H9 (cell line): ENCODE measurements around the gene UNC13C. TPM values are rescaled to one million over a fixed set of nuclear protein-coding genes. Genes with fewer than 3 reads are reported as not detected.

Experiments
- DNase-seq: peaks from one replicate; pipeline ENCODE4 v3.0.0-alpha.2; 2017
- H2AFZ ChIP-seq: one replicate; pipeline ENCODE4 v1.6.1; 2013; ENCODE audit warnings: mild to moderate bottlenecking, low read length, control low read depth, moderate library complexity
- H2AK5ac ChIP-seq: 2 replicates; pipeline ENCODE4 v1.6.1; 2013; ENCODE audit warnings: low read length, control low read depth, mixed read lengths; ENCODE audit not compliant: insufficient read length
- H2BK120ac ChIP-seq: one replicate; pipeline ENCODE4 v1.6.1; 2013; ENCODE audit warnings: low read depth, mild to moderate bottlenecking, low read length, control low read depth, inconsistent platforms; ENCODE audit not compliant: poor library complexity, severe bottlenecking
- H2BK12ac ChIP-seq: 2 replicates; pipeline ENCODE4 v1.6.1; 2013; ENCODE audit warnings: low read length, control low read depth, mixed read lengths, low read depth; ENCODE audit not compliant: insufficient read length
- H2BK15ac ChIP-seq: 2 replicates; pipeline ENCODE4 v1.6.1; 2013; ENCODE audit warnings: low read depth, low read length, control low read depth
- H2BK20ac ChIP-seq: one replicate; pipeline ENCODE4 v1.6.1; 2013; ENCODE audit warnings: low read depth, mild to moderate bottlenecking, low read length, control low read depth, inconsistent platforms; ENCODE audit not compliant: poor library complexity, severe bottlenecking
- H2BK5ac ChIP-seq: 2 replicates; pipeline ENCODE4 v1.6.1; 2013; ENCODE audit warnings: low read length, control low read depth, mixed read lengths; ENCODE audit not compliant: insufficient read length
- H3K14ac ChIP-seq: 2 replicates; pipeline ENCODE4 v1.6.1; 2013; ENCODE audit warnings: low read length, control low read depth; ENCODE audit not compliant: insufficient read depth
- H3K18ac ChIP-seq: 2 replicates; pipeline ENCODE4 v1.6.1; 2013; ENCODE audit warnings: low read depth, mild to moderate bottlenecking, mixed read lengths, low read length, control low read depth; ENCODE audit not compliant: insufficient read length
- H3K23ac ChIP-seq: 2 replicates; pipeline ENCODE4 v1.6.1; 2013; ENCODE audit warnings: low read length, control low read depth, mixed read lengths, low read depth; ENCODE audit not compliant: insufficient read length
- H3K23me2 ChIP-seq: 2 replicates; pipeline ENCODE4 v1.6.1; 2013; ENCODE audit warnings: low read depth, mild to moderate bottlenecking, mixed read lengths, low read length, control low read depth; ENCODE audit not compliant: insufficient read length, poor library complexity, severe bottlenecking
- H3K27ac ChIP-seq: 2 replicates; pipeline ENCODE4 v1.5.1; 2013; ENCODE audit warnings: low read length, control low read depth, mixed read lengths, low read depth; ENCODE audit not compliant: insufficient read length
- H3K27me3 ChIP-seq: 2 replicates; pipeline ENCODE4 v1.6.1; 2013; ENCODE audit warnings: low read length, control low read depth, inconsistent platforms; ENCODE audit not compliant: insufficient read depth
- H3K4ac ChIP-seq: 2 replicates; pipeline ENCODE4 v1.6.1; 2013; ENCODE audit warnings: low read depth, mild to moderate bottlenecking, control low read depth, inconsistent platforms, low read length, moderate library complexity
- H3K4me1 ChIP-seq: 2 replicates; pipeline ENCODE4 v1.6.1; 2013; ENCODE audit warnings: low read length, control low read depth, inconsistent platforms; ENCODE audit not compliant: insufficient read depth
- H3K4me2 ChIP-seq: 2 replicates; pipeline ENCODE4 v1.6.1; 2013; ENCODE audit warnings: low read length, control low read depth, mixed read lengths; ENCODE audit not compliant: insufficient read length, insufficient read depth
- H3K56ac ChIP-seq: 2 replicates; pipeline ENCODE4 v1.6.1; 2013; ENCODE audit warnings: low read depth, mild to moderate bottlenecking, mixed read lengths, low read length, control low read depth; ENCODE audit not compliant: insufficient read length
- H3K79me1 ChIP-seq: 2 replicates; pipeline ENCODE4 v1.6.1; 2013; ENCODE audit warnings: low read depth, mild to moderate bottlenecking, moderate library complexity, low read length, control low read depth, inconsistent platforms; ENCODE audit not compliant: insufficient read depth, poor library complexity, severe bottlenecking
- H3K79me2 ChIP-seq: 2 replicates; pipeline ENCODE4 v1.6.1; 2013; ENCODE audit warnings: low read length, control low read depth, inconsistent platforms; ENCODE audit not compliant: insufficient read depth
- H3K9ac ChIP-seq: 2 replicates; pipeline ENCODE4 v1.6.1; 2013; ENCODE audit warnings: low read length, control low read depth, mixed read lengths; ENCODE audit not compliant: insufficient read length; ENCODE audit errors: extremely low read depth
- H3K9me3 ChIP-seq: one replicate; pipeline ENCODE4 v1.6.1; 2013; ENCODE audit warnings: low read depth, low read length, inconsistent platforms; ENCODE audit not compliant: control insufficient read depth
- H3T11ph ChIP-seq: one replicate; pipeline ENCODE4 v1.6.1; 2013; ENCODE audit warnings: mild to moderate bottlenecking, low read length, control low read depth, inconsistent platforms
- H4K20me1 ChIP-seq: one replicate; pipeline ENCODE4 v1.6.1; 2013; ENCODE audit not compliant: control insufficient read depth, insufficient read length, insufficient read depth
- H4K5ac ChIP-seq: 2 replicates; pipeline ENCODE4 v1.6.1; 2013; ENCODE audit warnings: low read depth, mild to moderate bottlenecking, mixed read lengths, low read length, control low read depth; ENCODE audit not compliant: insufficient read length
- H4K8ac ChIP-seq: replicated peaks from 2 replicates; pipeline ENCODE4 v1.6.1; 2013; ENCODE audit warnings: low read length, control low read depth, mixed read lengths, low read depth; ENCODE audit not compliant: insufficient read length
- H4K91ac ChIP-seq: 2 replicates; pipeline ENCODE4 v1.6.1; 2013; ENCODE audit warnings: low read depth, mild to moderate bottlenecking, moderate library complexity, mixed read lengths, low read length, control low read depth; ENCODE audit not compliant: insufficient read length
- H3K27ac Mint-ChIP-seq, 3 experiments: 2 replicates in 2 of 3; 3 replicates in 1 of 3; pipeline ENCODE4 v1.8.0; 2020 to 2021; ENCODE audit warnings: mixed read lengths in 3 of 3, mild to moderate bottlenecking in 1 of 3, moderate library complexity in 1 of 3
- H3K27me3 Mint-ChIP-seq: 2 replicates; pipeline ENCODE4 v1.8.0; 2021; ENCODE audit warnings: low read depth, mild to moderate bottlenecking, moderate library complexity, mixed read lengths
- H3K36me3 Mint-ChIP-seq, 3 experiments: 2 replicates in 2 of 3; 3 replicates in 1 of 3; pipeline ENCODE4 v1.8.0; 2020 to 2021; ENCODE audit warnings: low read depth in 3 of 3, mixed read lengths in 3 of 3; ENCODE audit not compliant: insufficient read depth in 1 of 3
- H3K4me1 Mint-ChIP-seq, 2 experiments: 2 replicates each; pipeline ENCODE4 v1.8.0; 2020; ENCODE audit warnings: mixed read lengths in 2 of 2
- H3K4me3 Mint-ChIP-seq, 2 experiments: 2 replicates in 1 of 2; 3 replicates in 1 of 2; pipeline ENCODE4 v1.8.0; 2020 to 2021; ENCODE audit warnings: mild to moderate bottlenecking in 2 of 2, mixed read lengths in 2 of 2, moderate library complexity in 1 of 2
- H3K9me3 Mint-ChIP-seq, 2 experiments: 2 replicates in 1 of 2; 3 replicates in 1 of 2; pipeline ENCODE4 v1.8.0; 2020; ENCODE audit warnings: mild to moderate bottlenecking in 2 of 2, mixed read lengths in 2 of 2, moderate library complexity in 1 of 2
- CTCF ChIP-seq: fragments of 200-600 bp; sonication (generic); conservative IDR thresholded peaks from 3 replicates; pipeline ENCODE4 v1.8.0; 2021; ENCODE audit warnings: antibody characterized with exemption, mild to moderate bottlenecking
- WGBS: extraction: QIAGEN DNeasy Blood & Tissue Kit; methylation state at CpG from one replicate; pipeline ENCODE4 v1.1.7; 2013; ENCODE audit warnings: missing lambda C conversion rate, low lambda C conversion rate, mixed read lengths; ENCODE audit not compliant: insufficient read length; ENCODE audit errors: extremely low coverage; 5-methylcytosine and 5-hydroxymethylcytosine counted together
- total RNA-seq: library from RNA; stranded (reverse); gene quantifications from 2 replicates; pipeline ENCODE4 v1.2.1, GENCODE V29; 2021

The UNC13C gene
- total RNA-seq, 1 experiment from 2014 or later: 0.02 TPM

- H3K9me3 Mint-ChIP-seq: no peaks in the 10 kb centered on the region
- WGBS: no CpG with 5 or more reads among the region's 1 CpG
- Histone ChIP-seq H3K4me1 (no peaks in the 10 kb centered on the region), H4K5ac (no peak overlapping the region), H4K91ac (no peak overlapping the region), H3K23me2 (no peaks in the 10 kb centered on the region), H2AFZ (no peak overlapping the region), H3T11ph (no peak overlapping the region), H3K4ac (no peak overlapping the region), H3K4me2 (no peak overlapping the region), H3K18ac (no peak overlapping the region), H2BK15ac (no peak overlapping the region), H3K9ac (no peak overlapping the region), H3K79me1 (no peaks in the 10 kb centered on the region), H4K8ac (no peak overlapping the region), H2BK5ac (no peak overlapping the region), H3K23ac (no peak overlapping the region), H3K27ac (no peak overlapping the region), H3K56ac (no peak overlapping the region), H2AK5ac (no peak overlapping the region), H4K20me1 (no peaks in the 10 kb centered on the region), H3K9me3 (no peaks in the 10 kb centered on the region), H3K79me2 (no peaks in the 10 kb centered on the region), H2BK120ac (no peak overlapping the region), H2BK12ac (no peak overlapping the region), H3K27me3 (no peaks in the 10 kb centered on the region), H2BK20ac (no peak overlapping the region), H3K14ac (no peak overlapping the region)
- DNase-seq: no peak
- no peaks in the 10 kb centered on the region for H3K36me3 Mint-ChIP-seq
- no peak for TF ChIP-seq CTCF
- H3K27ac Mint-ChIP-seq: no peak overlapping the region
- H3K4me1 Mint-ChIP-seq: peaks cover 0 to 5% of the 10 kb centered on the region in 2 experiments; a peak in 1 of 4 replicates
- H3K27me3 Mint-ChIP-seq: no peaks in the 10 kb centered on the region
- H3K4me3 Mint-ChIP-seq: no peak overlapping the region
Observed at GRCh38 chr15:54575586-54575985, 597.3 kb downstream of the UNC13C start.
